MCF 10A (cell line): Measurements from ENCODE around the gene PPP1R1A. TPM values are rescaled to one million over a fixed set of nuclear protein-coding genes. Genes with fewer than 3 reads are reported as not detected.

Experiments
- BruUV-seq: library from RNA; stranded (reverse); fragments of 400-500 nt; replicated peaks from 2 replicates; lab custom pipeline; 2021; lab: Mats Ljungman, UMichigan
- CTCF ChIA-PET: fragments of 300-600 bp; sonication (Branson Sonifier 250); formaldehyde crosslinking; extraction: SDS; loops from one replicate; lab custom pipeline; 2021; ENCODE audit warnings: antibody characterized with exemption, inconsistent platforms; lab: Yijun Ruan, JAX
- POLR2A ChIA-PET: fragments of 300-600, 350-650 bp; sonication (Branson Sonifier 250); formaldehyde crosslinking; extraction: SDS; loops from one replicate; lab custom pipeline; 2020; ENCODE audit warnings: antibody characterized with exemption, inconsistent platforms; lab: Yijun Ruan, JAX
- DNase-seq: peaks from one replicate; pipeline ENCODE4 v3.0.0-alpha.2; 2018; ENCODE audit not compliant: unreplicated experiment
- H3K27ac Mint-ChIP-seq: one replicate; pipeline ENCODE4 v1.8.0; 2022; ENCODE audit warnings: mild to moderate bottlenecking, low read depth, mixed read lengths; ENCODE audit not compliant: unreplicated experiment
- H3K27me3 Mint-ChIP-seq: one replicate; pipeline ENCODE4 v1.8.0; 2022; ENCODE audit warnings: mixed read lengths; ENCODE audit not compliant: insufficient read depth, unreplicated experiment
- H3K36me3 Mint-ChIP-seq: one replicate; pipeline ENCODE4 v1.8.0; 2022; ENCODE audit warnings: mild to moderate bottlenecking, moderate library complexity, mixed read lengths; ENCODE audit not compliant: insufficient read depth, unreplicated experiment
- H3K4me1 Mint-ChIP-seq: one replicate; pipeline ENCODE4 v1.8.0; 2022; ENCODE audit warnings: mixed read lengths; ENCODE audit not compliant: insufficient read depth, unreplicated experiment
- H3K4me3 Mint-ChIP-seq: one replicate; pipeline ENCODE4 v1.8.0; 2022; ENCODE audit warnings: mild to moderate bottlenecking, moderate library complexity, mixed read lengths; ENCODE audit not compliant: unreplicated experiment
- H3K9me3 Mint-ChIP-seq: one replicate; pipeline ENCODE4 v1.8.0; 2022; ENCODE audit warnings: mixed read lengths; ENCODE audit not compliant: unreplicated experiment
- CTCF ChIP-seq: fragments of 200-600 bp; IDR thresholded peaks from one replicate; pipeline ENCODE4 v1.8.0; 2022; ENCODE audit warnings: antibody characterized with exemption, mild to moderate bottlenecking; ENCODE audit not compliant: unreplicated experiment
- intact Hi-C: fragments of 100-400 bp; cut with micrococcal nuclease; formaldehyde crosslinking; loops from 2 replicates; pipeline ENCODE4 v1.14.1; 2022
- total RNA-seq: library from RNA; stranded (reverse); gene quantifications from 2 replicates; pipeline ENCODE4 v1.2.3, GENCODE V29; 2022

PPP1R1A gene
- total RNA-seq, 1 experiment from 2014 or later, result not detected

GRCh38 chr12:54631551-54631950 lies 43.1 kb upstream of the PPP1R1A start:
- H3K27ac Mint-ChIP-seq, result no peak overlapping the region
- H3K36me3 Mint-ChIP-seq, result no peaks in the 10 kb centered on the region
- no peak for DNase-seq
- no TSS peak for BruUV-seq
- H3K4me3 Mint-ChIP-seq, result no peak overlapping the region
- H3K4me1 Mint-ChIP-seq, result no peaks in the 10 kb centered on the region
- H3K9me3 Mint-ChIP-seq, result peaks cover 11% of the 10 kb centered on the region
- no peak for TF ChIP-seq CTCF
- peaks cover 54% of the 10 kb centered on the region for H3K27me3 Mint-ChIP-seq
- CTCF ChIA-PET, result interaction anchor here (0.5 to 1.1 kb wide), 3 partner anchors 36 to 327 kb away, joined by 3 to 4 read pairs (median 4); no protein-coding TSS in a partner anchor
- POLR2A ChIA-PET, result no interaction called here
- intact Hi-C loops, result no loop called here

GRCh38 chr12:54629925-54630324 lies 41.5 kb upstream of the PPP1R1A start:
- BruUV-seq, result no TSS peak
- ChIA-PET CTCF (interaction anchor here (1.2 to 1.8 kb wide), 2 partner anchors 71 to 73 kb away, joined by 3 to 4 read pairs; no protein-coding TSS in a partner anchor), POLR2A (interaction anchor here (0.6 kb wide), 1 partner anchor 29 kb away, joined by 4 read pairs; no protein-coding TSS in a partner anchor)
- peaks cover 70% of the 10 kb centered on the region for H3K27me3 Mint-ChIP-seq
- no peaks in the 10 kb centered on the region for H3K36me3 Mint-ChIP-seq
- no peak for DNase-seq
- H3K27ac Mint-ChIP-seq, result no peak overlapping the region
- H3K4me1 Mint-ChIP-seq, result no peaks in the 10 kb centered on the region
- intact Hi-C loops, result no loop called here
- peaks cover 15% of the 10 kb centered on the region for H3K9me3 Mint-ChIP-seq
- no peak for TF ChIP-seq CTCF
- no peak overlapping the region for H3K4me3 Mint-ChIP-seq

GRCh38 chr12:54628186-54628846 lies 39.9 kb upstream of the PPP1R1A start:
- H3K4me1 Mint-ChIP-seq, result no peaks in the 10 kb centered on the region
- ChIA-PET POLR2A (interaction anchor here (0.6 kb wide), 1 partner anchor 8 kb away, joined by 5 read pairs; no protein-coding TSS in a partner anchor), CTCF (interaction anchor here (0.6 to 0.8 kb wide), 2 partner anchors 32 to 51 kb away, joined by 3 to 5 read pairs; no protein-coding TSS in a partner anchor)
- BruUV-seq, result no TSS peak
- peaks cover 15% of the 10 kb centered on the region for H3K9me3 Mint-ChIP-seq
- no peaks in the 10 kb centered on the region for H3K36me3 Mint-ChIP-seq
- H3K27me3 Mint-ChIP-seq, result peaks cover 76% of the 10 kb centered on the region
- no peak overlapping the region for H3K27ac Mint-ChIP-seq
- no peak for DNase-seq
- intact Hi-C loops, result no loop called here
- H3K4me3 Mint-ChIP-seq, result no peak overlapping the region
- TF ChIP-seq CTCF, result no peak

- peaks cover 76% of the 10 kb centered on the region for H3K27me3 Mint-ChIP-seq
- BruUV-seq, result no TSS peak
- no peaks in the 10 kb centered on the region for H3K36me3 Mint-ChIP-seq
- no peaks in the 10 kb centered on the region for H3K4me1 Mint-ChIP-seq
- H3K4me3 Mint-ChIP-seq, result no peak overlapping the region
- intact Hi-C loops, result no loop called here
- no peak for DNase-seq
- CTCF ChIA-PET, result no interaction called here
- H3K27ac Mint-ChIP-seq, result no peak overlapping the region
- peaks cover 15% of the 10 kb centered on the region for H3K9me3 Mint-ChIP-seq
- TF ChIP-seq CTCF, result no peak
- POLR2A ChIA-PET, result no interaction called here
Observed at GRCh38 chr12:54627304-54627703, 38.8 kb upstream of the PPP1R1A start.
